Astrocyte (in vitro differentiated cells and primary cell): ENCODE measurements around the gene SLC27A3. TPM values are rescaled to one million over a fixed set of nuclear protein-coding genes. Genes with fewer than 3 reads are reported as not detected.

Experiments
- DNase-seq: peaks from one replicate; pipeline ENCODE4 v3.0.0-alpha.2; 2010; ENCODE audit warnings: low read depth
- FAIRE-seq: peaks from 2 replicates; lab custom pipeline; 2011; peaks lifted over from hg19 to GRCh38; lab: Jason Lieb, UNC
- H2AFZ ChIP-seq: 2 replicates; pipeline ENCODE4 v1.6.0; 2012; ENCODE audit warnings: low read depth, low read length, inconsistent platforms
- H3K27ac ChIP-seq: 2 replicates; pipeline ENCODE4 v1.5.1; 2011; ENCODE audit warnings: low read depth, low read length, inconsistent platforms
- H3K27me3 ChIP-seq: 2 replicates; pipeline ENCODE4 v1.6.0; 2011; ENCODE audit warnings: low read length, inconsistent platforms; ENCODE audit not compliant: insufficient read depth
- H3K36me3 ChIP-seq: 2 replicates; pipeline ENCODE4 v1.5.1; 2011; ENCODE audit warnings: low read length, inconsistent platforms; ENCODE audit not compliant: insufficient read depth
- H3K4me1 ChIP-seq: 2 replicates; pipeline ENCODE4 v1.5.1; 2011; ENCODE audit warnings: low read length, inconsistent platforms; ENCODE audit not compliant: insufficient read depth
- H3K4me2 ChIP-seq: 2 replicates; pipeline ENCODE4 v1.6.0; 2012; ENCODE audit warnings: low read length, inconsistent platforms
- H3K4me3 ChIP-seq: 2 replicates; pipeline ENCODE4 v1.5.1; 2011; ENCODE audit warnings: low read depth, mild to moderate bottlenecking, low read length, inconsistent platforms; ENCODE audit not compliant: insufficient read depth
- H3K79me2 ChIP-seq: 2 replicates; pipeline ENCODE4 v1.6.0; 2012; ENCODE audit warnings: mild to moderate bottlenecking, low read length, inconsistent platforms; ENCODE audit not compliant: insufficient read depth
- H3K9ac ChIP-seq: 2 replicates; pipeline ENCODE4 v1.6.0; 2012; ENCODE audit warnings: mild to moderate bottlenecking, low read length, inconsistent platforms
- H3K9me3 ChIP-seq: 2 replicates; pipeline ENCODE4 v1.5.1; 2012; ENCODE audit warnings: low read depth, mild to moderate bottlenecking, low read length, inconsistent platforms; ENCODE audit not compliant: insufficient read depth
- H4K20me1 ChIP-seq: 2 replicates; pipeline ENCODE4 v1.6.0; 2012; ENCODE audit warnings: low read length, inconsistent platforms; ENCODE audit not compliant: insufficient read depth
- H3K27ac Mint-ChIP-seq: one replicate; pipeline ENCODE4 v1.8.0; 2021; ENCODE audit warnings: mild to moderate bottlenecking, mixed read lengths; ENCODE audit not compliant: unreplicated experiment
- H3K27me3 Mint-ChIP-seq: one replicate; pipeline ENCODE4 v1.8.0; 2021; ENCODE audit warnings: low read depth, mixed read lengths; ENCODE audit not compliant: unreplicated experiment
- H3K36me3 Mint-ChIP-seq: one replicate; pipeline ENCODE4 v1.8.0; 2021; ENCODE audit warnings: low read depth, mixed read lengths; ENCODE audit not compliant: unreplicated experiment
- H3K4me1 Mint-ChIP-seq: one replicate; pipeline ENCODE4 v1.8.0; 2021; ENCODE audit warnings: low read depth, mixed read lengths; ENCODE audit not compliant: unreplicated experiment
- H3K4me3 Mint-ChIP-seq: one replicate; pipeline ENCODE4 v1.8.0; 2021; ENCODE audit warnings: mild to moderate bottlenecking, moderate library complexity, mixed read lengths; ENCODE audit not compliant: unreplicated experiment
- H3K9me3 Mint-ChIP-seq: one replicate; pipeline ENCODE4 v1.8.0; 2021; ENCODE audit warnings: mild to moderate bottlenecking, mixed read lengths; ENCODE audit not compliant: unreplicated experiment
- EZH2 ChIP-seq: IDR thresholded peaks from 2 replicates; pipeline ENCODE4 v1.6.1; 2012; ENCODE audit warnings: mild to moderate bottlenecking, low read length, inconsistent platforms; ENCODE audit not compliant: insufficient read depth
- total RNA-seq: library from RNA; stranded (reverse); gene quantifications from 2 replicates; pipeline ENCODE4 v1.2.1, GENCODE V29; 2021
- TF ChIP-seq, protein P1 (sequence below): IDR thresholded peaks from 2 replicates; pipeline ENCODE4 v1.5.1; 2011; ENCODE audit warnings: low read depth, mild to moderate bottlenecking, inconsistent platforms, low read length, moderate library complexity; ENCODE audit not compliant: insufficient read depth

The SLC27A3 gene
- total RNA-seq, 1 donor from 2014 or later, result 5.9 TPM

DNA sequence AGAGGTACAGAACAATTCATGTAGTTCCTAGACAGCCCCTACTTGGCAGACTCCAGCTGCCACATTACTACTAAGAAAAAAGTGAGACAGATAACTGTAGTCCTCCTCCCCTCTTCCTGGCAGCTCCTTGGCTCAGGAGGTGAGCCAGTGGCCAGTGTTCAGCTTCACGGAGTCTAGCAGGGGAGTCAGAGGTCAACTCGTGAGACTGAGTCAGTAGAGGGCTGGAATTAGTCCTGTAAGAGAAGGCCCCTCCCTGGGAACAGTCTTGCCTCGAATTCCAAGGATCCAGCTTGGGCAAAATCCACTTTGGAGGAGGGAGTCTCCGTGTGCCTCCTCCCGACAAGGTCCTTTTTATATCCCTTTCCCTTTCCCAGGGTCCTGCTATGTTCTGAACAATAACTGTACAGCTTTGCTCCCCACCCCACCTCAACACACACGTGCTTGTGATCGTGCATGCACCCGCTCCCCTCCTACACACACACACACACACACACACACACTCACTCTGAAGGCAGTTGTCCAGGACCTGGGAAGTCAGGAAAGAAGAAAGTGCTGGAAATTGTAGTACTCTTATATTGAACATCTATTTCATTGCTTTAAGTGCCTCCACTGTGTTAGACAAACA, 22.5 kb upstream of the SLC27A3 start:
- peak; percentile 82 for DNase-seq
- Mint-ChIP-seq H3K9me3 (no peaks in the 10 kb centered on the region), H3K27me3 (no peaks in the 10 kb centered on the region), H3K4me3 (no peak overlapping the region), H3K36me3 (peaks cover 27% of the 10 kb centered on the region), H3K27ac (no peak overlapping the region), H3K4me1 (peaks cover 11% of the 10 kb centered on the region)
- Histone ChIP-seq H3K4me1 (peaks cover 8% of the 10 kb centered on the region), H3K9me3 (no peaks in the 10 kb centered on the region), H3K9ac (no peak overlapping the region), H4K20me1 (no peaks in the 10 kb centered on the region), H3K27ac (no peak overlapping the region), H3K79me2 (no peaks in the 10 kb centered on the region), H3K4me3 (no peak overlapping the region), H3K27me3 (no peaks in the 10 kb centered on the region), H3K4me2 (peak overlapping the region; percentile 25), H2AFZ (no peak overlapping the region), H3K36me3 (peaks cover 52% of the 10 kb centered on the region)
- no peak for TF ChIP-seq EZH2
- TF ChIP-seq, protein P1, sequence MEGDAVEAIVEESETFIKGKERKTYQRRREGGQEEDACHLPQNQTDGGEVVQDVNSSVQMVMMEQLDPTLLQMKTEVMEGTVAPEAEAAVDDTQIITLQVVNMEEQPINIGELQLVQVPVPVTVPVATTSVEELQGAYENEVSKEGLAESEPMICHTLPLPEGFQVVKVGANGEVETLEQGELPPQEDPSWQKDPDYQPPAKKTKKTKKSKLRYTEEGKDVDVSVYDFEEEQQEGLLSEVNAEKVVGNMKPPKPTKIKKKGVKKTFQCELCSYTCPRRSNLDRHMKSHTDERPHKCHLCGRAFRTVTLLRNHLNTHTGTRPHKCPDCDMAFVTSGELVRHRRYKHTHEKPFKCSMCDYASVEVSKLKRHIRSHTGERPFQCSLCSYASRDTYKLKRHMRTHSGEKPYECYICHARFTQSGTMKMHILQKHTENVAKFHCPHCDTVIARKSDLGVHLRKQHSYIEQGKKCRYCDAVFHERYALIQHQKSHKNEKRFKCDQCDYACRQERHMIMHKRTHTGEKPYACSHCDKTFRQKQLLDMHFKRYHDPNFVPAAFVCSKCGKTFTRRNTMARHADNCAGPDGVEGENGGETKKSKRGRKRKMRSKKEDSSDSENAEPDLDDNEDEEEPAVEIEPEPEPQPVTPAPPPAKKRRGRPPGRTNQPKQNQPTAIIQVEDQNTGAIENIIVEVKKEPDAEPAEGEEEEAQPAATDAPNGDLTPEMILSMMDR, result no peak
- no peak for FAIRE-seq

DNA sequence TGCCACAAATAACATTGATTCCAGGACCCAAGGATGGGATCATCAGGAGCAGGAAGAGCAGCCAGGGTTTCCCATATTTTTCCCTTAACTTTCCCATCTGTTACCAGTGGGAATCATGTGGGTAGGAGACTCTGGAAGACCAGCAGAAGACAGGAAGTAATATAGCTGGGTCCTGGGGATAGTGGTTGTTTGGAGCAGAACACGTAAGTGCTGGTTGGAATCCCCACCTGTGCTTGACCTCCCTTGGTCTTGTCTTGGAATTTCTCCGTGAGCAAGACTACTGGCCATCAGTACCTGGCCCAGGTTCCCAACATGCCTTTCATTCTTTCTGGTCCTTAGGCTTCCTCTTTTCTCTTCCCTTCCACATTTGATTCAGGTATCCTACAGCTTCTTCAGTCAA, 20.9 kb upstream of the SLC27A3 start:
- Histone ChIP-seq H3K4me2 (no peak overlapping the region), H2AFZ (no peak overlapping the region), H3K4me3 (no peak overlapping the region), H3K79me2 (no peaks in the 10 kb centered on the region), H3K4me1 (peaks cover 8% of the 10 kb centered on the region), H3K27ac (no peak overlapping the region), H3K36me3 (peaks cover 46% of the 10 kb centered on the region), H3K9me3 (no peaks in the 10 kb centered on the region), H4K20me1 (no peaks in the 10 kb centered on the region), H3K9ac (no peak overlapping the region), H3K27me3 (no peaks in the 10 kb centered on the region)
- DNase-seq (no peak), FAIRE-seq (no peak)
- Mint-ChIP-seq H3K27ac (no peak overlapping the region), H3K9me3 (no peaks in the 10 kb centered on the region), H3K4me1 (peaks cover 16% of the 10 kb centered on the region), H3K27me3 (no peaks in the 10 kb centered on the region), H3K36me3 (peaks cover 34% of the 10 kb centered on the region), H3K4me3 (no peak overlapping the region)
- TF ChIP-seq EZH2, result no peak

- Histone ChIP-seq H3K4me3 (no peak overlapping the region), H2AFZ (no peak overlapping the region), H4K20me1 (no peaks in the 10 kb centered on the region), H3K9ac (no peak overlapping the region), H3K36me3 (peaks cover 41% of the 10 kb centered on the region), H3K4me2 (no peak overlapping the region), H3K9me3 (no peaks in the 10 kb centered on the region), H3K4me1 (no peaks in the 10 kb centered on the region), H3K79me2 (no peaks in the 10 kb centered on the region), H3K27me3 (no peaks in the 10 kb centered on the region), H3K27ac (no peak overlapping the region)
- no peak overlapping the region for H3K27ac Mint-ChIP-seq
- no peaks in the 10 kb centered on the region for H3K27me3 Mint-ChIP-seq
- no peaks in the 10 kb centered on the region for H3K9me3 Mint-ChIP-seq
- no peak for FAIRE-seq
- H3K4me3 Mint-ChIP-seq, result no peak overlapping the region
- no peak for DNase-seq
- H3K4me1 Mint-ChIP-seq, result peaks cover 6% of the 10 kb centered on the region
- TF ChIP-seq EZH2, result no peak
- TF ChIP-seq, protein P1, result no peak
- H3K36me3 Mint-ChIP-seq, result peaks cover 39% of the 10 kb centered on the region
These were observed 14.8 kb upstream of the SLC27A3 start for GRCh38 chr1:153760440-153760839.
